ENCODE results near the gene TPST2.

DNA sequence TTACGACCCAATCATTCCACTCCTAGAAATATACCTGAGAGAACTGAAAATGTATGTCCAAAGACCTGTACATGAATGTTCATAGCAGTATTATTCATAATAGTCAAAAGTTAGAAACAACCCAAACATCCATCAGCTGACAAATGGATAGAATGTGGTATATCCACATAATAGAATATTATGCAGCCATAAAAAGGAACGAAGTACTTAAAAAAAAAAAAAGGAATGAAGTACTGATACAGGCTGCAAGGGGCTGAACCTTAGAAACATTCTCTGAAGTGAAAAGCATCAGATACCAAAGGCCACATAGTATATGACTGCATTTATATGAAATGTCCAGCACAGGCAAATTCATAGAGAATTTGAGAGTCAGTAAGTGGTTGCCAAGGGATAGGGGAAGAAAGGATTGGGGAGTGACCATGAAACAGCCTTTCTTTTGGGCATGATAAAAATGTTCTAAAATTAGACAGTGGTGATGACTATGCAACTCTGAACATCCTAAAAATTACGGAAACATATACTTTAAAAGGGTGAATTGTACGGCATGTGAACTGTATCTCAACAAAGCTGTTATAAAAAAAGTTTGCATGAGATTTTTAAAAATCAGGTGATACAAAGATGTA is 1.8 kb downstream of the TPST2 start:
- TF ChIP-seq, protein P1, sequence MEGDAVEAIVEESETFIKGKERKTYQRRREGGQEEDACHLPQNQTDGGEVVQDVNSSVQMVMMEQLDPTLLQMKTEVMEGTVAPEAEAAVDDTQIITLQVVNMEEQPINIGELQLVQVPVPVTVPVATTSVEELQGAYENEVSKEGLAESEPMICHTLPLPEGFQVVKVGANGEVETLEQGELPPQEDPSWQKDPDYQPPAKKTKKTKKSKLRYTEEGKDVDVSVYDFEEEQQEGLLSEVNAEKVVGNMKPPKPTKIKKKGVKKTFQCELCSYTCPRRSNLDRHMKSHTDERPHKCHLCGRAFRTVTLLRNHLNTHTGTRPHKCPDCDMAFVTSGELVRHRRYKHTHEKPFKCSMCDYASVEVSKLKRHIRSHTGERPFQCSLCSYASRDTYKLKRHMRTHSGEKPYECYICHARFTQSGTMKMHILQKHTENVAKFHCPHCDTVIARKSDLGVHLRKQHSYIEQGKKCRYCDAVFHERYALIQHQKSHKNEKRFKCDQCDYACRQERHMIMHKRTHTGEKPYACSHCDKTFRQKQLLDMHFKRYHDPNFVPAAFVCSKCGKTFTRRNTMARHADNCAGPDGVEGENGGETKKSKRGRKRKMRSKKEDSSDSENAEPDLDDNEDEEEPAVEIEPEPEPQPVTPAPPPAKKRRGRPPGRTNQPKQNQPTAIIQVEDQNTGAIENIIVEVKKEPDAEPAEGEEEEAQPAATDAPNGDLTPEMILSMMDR (IDR thresholded peaks at IDR 0.05), result no peak
- TF ChIP-seq POLR2A (IDR thresholded peaks at IDR 0.05), result no peak

All from adrenal gland (tissue), 5 donors.